Breast epithelium (tissue), 3 donors: ENCODE data around the gene CDH6.

Experiments
- CTCF ChIP-seq, 3 donors: fragments of 450-650 bp; IDR thresholded peaks; one replicate each; pipeline ENCODE4 v1.5.1; 2016 to 2017; ENCODE audit warnings: antibody characterized with exemption in 3 of 3, mild to moderate bottlenecking in 3 of 3, moderate library complexity in 3 of 3
- POLR2A ChIP-seq: fragments of 450-650 bp; IDR thresholded peaks from one replicate; pipeline ENCODE4 v1.6.1; 2016; ENCODE audit warnings: antibody characterized with exemption, mild to moderate bottlenecking, moderate library complexity

GRCh38 chr5:31225118-31225517 lies 31.6 kb downstream of the CDH6 start:
- no peak for TF ChIP-seq CTCF (IDR thresholded peaks at IDR 0.05)
- no peak for TF ChIP-seq POLR2A
